WTC11 (cell line): ENCODE measurements around the gene PRKCG.

Source experiments
- ATF3 ChIP-seq: sonication (generic); formaldehyde crosslinking; conservative IDR thresholded peaks from 2 replicates; pipeline ENCODE4 v1.8.1; 2022; ENCODE audit warnings: mild to moderate bottlenecking, missing genetic modification reagents
- FOXP4 ChIP-seq: sonication (generic); formaldehyde crosslinking; IDR thresholded peaks from 2 replicates; pipeline ENCODE4 v1.8.0; 2022; ENCODE audit warnings: mild to moderate bottlenecking, missing genetic modification reagents
- SP1 ChIP-seq: sonication (generic); formaldehyde crosslinking; conservative IDR thresholded peaks from 2 replicates; pipeline ENCODE4 v1.8.1; 2022; ENCODE audit warnings: missing genetic modification reagents
- TF ChIP-seq, protein P1 (sequence below): fragments of 200-600 bp; IDR thresholded peaks from 2 replicates; pipeline ENCODE4 v1.8.0; 2022; ENCODE audit warnings: antibody characterized with exemption

- TF ChIP-seq SP1 (CRISPR knock-in tag) (no peak), FOXP4 (CRISPR knock-in tag) (no peak), ATF3 (CRISPR knock-in tag) (no peak)
- TF ChIP-seq, protein P1, sequence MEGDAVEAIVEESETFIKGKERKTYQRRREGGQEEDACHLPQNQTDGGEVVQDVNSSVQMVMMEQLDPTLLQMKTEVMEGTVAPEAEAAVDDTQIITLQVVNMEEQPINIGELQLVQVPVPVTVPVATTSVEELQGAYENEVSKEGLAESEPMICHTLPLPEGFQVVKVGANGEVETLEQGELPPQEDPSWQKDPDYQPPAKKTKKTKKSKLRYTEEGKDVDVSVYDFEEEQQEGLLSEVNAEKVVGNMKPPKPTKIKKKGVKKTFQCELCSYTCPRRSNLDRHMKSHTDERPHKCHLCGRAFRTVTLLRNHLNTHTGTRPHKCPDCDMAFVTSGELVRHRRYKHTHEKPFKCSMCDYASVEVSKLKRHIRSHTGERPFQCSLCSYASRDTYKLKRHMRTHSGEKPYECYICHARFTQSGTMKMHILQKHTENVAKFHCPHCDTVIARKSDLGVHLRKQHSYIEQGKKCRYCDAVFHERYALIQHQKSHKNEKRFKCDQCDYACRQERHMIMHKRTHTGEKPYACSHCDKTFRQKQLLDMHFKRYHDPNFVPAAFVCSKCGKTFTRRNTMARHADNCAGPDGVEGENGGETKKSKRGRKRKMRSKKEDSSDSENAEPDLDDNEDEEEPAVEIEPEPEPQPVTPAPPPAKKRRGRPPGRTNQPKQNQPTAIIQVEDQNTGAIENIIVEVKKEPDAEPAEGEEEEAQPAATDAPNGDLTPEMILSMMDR = no peak
These were observed 15.2 kb upstream of the PRKCG start for GRCh38 chr19:53866865-53867224.
